DND-41 (cell line): ENCODE results near the gene FAF1.

Experiments used
- ATAC-seq: fragments of 200-7000 bp; cut with Tn5 transposase; 3 replicates; pipeline ENCODE4 v1.9.1; 2021; ENCODE audit warnings: low read depth; ENCODE audit not compliant: insufficient read depth
- DNase-seq: peaks from one replicate; pipeline ENCODE4 v3.0.0-alpha.2; 2020
- H2AFZ ChIP-seq: 2 replicates; pipeline ENCODE4 v1.6.0; 2012; ENCODE audit warnings: low read depth, low read length
- H3K27ac ChIP-seq: 2 replicates; pipeline ENCODE4 v1.5.1; 2012; ENCODE audit warnings: low read length, inconsistent platforms
- H3K27me3 ChIP-seq: fragments of 200-600 bp; sonication (generic); 2 replicates; pipeline ENCODE4 v1.6.0; 2012; ENCODE audit warnings: low read length, mild to moderate bottlenecking, inconsistent platforms; ENCODE audit not compliant: insufficient read depth, poor library complexity
- H3K36me3 ChIP-seq: 2 replicates; pipeline ENCODE4 v1.5.1; 2012; ENCODE audit warnings: low read length, inconsistent platforms; ENCODE audit not compliant: insufficient read depth
- H3K4me1 ChIP-seq: 2 replicates; pipeline ENCODE4 v1.5.1; 2012; ENCODE audit warnings: mild to moderate bottlenecking, low read length; ENCODE audit not compliant: insufficient read depth
- H3K4me2 ChIP-seq: 2 replicates; pipeline ENCODE4 v1.6.0; 2012; ENCODE audit warnings: mild to moderate bottlenecking, moderate library complexity, low read length, inconsistent platforms; ENCODE audit not compliant: insufficient read depth
- H3K4me3 ChIP-seq, 2 experiments: fragments of 200-600 bp in 1 of 2; shearing (Covaris generic) in 1 of 2; 2 replicates each; pipeline ENCODE4 v1.5.1; 2012 to 2016; ENCODE audit warnings: inconsistent platforms in 2 of 2, low read length in 2 of 2, mild to moderate bottlenecking in 2 of 2, low read depth in 1 of 2, moderate library complexity in 1 of 2
- H3K79me2 ChIP-seq: 2 replicates; pipeline ENCODE4 v1.6.0; 2012; ENCODE audit warnings: low read length, inconsistent platforms; ENCODE audit not compliant: insufficient read depth
- H3K9ac ChIP-seq: 2 replicates; pipeline ENCODE4 v1.6.0; 2012; ENCODE audit warnings: low read depth, mild to moderate bottlenecking, inconsistent platforms, low read length, moderate library complexity
- H3K9me3 ChIP-seq: 2 replicates; pipeline ENCODE4 v1.5.1; 2012; ENCODE audit warnings: low read length, moderate library complexity, mild to moderate bottlenecking, inconsistent platforms; ENCODE audit not compliant: insufficient read depth, severe bottlenecking
- H4K20me1 ChIP-seq: 2 replicates; pipeline ENCODE4 v1.6.0; 2012; ENCODE audit warnings: low read length; ENCODE audit not compliant: insufficient read depth
- EZH2 ChIP-seq: IDR thresholded peaks from 3 replicates; pipeline ENCODE4 v1.6.1; 2012; ENCODE audit warnings: borderline replicate concordance, low read depth, mild to moderate bottlenecking, moderate library complexity, low read length, inconsistent platforms; ENCODE audit not compliant: severe bottlenecking
- TF ChIP-seq, protein P1 (sequence below): IDR thresholded peaks from 2 replicates; pipeline ENCODE4 v1.5.1; 2012; ENCODE audit warnings: borderline replicate concordance, low read length, moderate library complexity, mild to moderate bottlenecking; ENCODE audit not compliant: poor library complexity, severe bottlenecking; ENCODE audit errors: extremely low read depth

FAF1 gene

DNA sequence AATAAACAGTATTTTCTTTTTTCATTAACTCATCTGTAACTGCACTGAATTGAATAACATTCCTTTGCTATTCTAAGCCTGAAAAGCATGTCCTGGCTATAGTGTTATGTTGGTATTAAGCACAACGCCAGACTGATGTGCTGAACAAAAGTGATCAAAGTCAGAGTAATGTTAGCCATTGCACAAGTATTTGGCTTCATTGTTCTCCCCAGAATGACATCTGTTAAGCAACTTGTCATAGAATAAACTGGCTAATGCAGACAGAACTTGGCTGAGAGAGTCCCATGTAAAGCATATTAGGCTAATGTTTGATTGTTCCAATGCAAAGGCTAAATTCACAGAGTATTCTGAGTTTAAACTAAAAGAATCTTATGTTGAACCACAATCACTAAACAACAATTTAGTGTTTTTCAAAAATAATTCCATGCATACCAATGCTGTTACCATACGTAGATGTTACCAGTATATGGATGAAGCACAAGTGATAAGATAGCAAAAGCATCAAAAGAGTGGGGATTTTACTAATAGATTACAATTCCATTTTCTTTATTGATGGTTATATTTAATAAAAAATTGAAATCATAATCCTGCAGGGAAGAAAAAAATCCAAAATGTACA is 301.5 kb downstream of the FAF1 start:
- Histone ChIP-seq H3K36me3 (peaks cover 10% of the 10 kb centered on the region), H3K27me3 (no peaks in the 10 kb centered on the region), H3K27ac (no peak overlapping the region), H3K4me2 (no peak overlapping the region), H3K4me3 (no peak overlapping the region), H2AFZ (no peak overlapping the region), H3K4me1 (peaks cover 14% of the 10 kb centered on the region), H3K9ac (no peak overlapping the region), H3K79me2 (no peaks in the 10 kb centered on the region), H4K20me1 (no peaks in the 10 kb centered on the region), H3K9me3 (no peaks in the 10 kb centered on the region)
- TF ChIP-seq, protein P1, sequence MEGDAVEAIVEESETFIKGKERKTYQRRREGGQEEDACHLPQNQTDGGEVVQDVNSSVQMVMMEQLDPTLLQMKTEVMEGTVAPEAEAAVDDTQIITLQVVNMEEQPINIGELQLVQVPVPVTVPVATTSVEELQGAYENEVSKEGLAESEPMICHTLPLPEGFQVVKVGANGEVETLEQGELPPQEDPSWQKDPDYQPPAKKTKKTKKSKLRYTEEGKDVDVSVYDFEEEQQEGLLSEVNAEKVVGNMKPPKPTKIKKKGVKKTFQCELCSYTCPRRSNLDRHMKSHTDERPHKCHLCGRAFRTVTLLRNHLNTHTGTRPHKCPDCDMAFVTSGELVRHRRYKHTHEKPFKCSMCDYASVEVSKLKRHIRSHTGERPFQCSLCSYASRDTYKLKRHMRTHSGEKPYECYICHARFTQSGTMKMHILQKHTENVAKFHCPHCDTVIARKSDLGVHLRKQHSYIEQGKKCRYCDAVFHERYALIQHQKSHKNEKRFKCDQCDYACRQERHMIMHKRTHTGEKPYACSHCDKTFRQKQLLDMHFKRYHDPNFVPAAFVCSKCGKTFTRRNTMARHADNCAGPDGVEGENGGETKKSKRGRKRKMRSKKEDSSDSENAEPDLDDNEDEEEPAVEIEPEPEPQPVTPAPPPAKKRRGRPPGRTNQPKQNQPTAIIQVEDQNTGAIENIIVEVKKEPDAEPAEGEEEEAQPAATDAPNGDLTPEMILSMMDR = no peak
- TF ChIP-seq EZH2 = no peak
- DNase-seq = no peak
- ATAC-seq = no peak

DNA sequence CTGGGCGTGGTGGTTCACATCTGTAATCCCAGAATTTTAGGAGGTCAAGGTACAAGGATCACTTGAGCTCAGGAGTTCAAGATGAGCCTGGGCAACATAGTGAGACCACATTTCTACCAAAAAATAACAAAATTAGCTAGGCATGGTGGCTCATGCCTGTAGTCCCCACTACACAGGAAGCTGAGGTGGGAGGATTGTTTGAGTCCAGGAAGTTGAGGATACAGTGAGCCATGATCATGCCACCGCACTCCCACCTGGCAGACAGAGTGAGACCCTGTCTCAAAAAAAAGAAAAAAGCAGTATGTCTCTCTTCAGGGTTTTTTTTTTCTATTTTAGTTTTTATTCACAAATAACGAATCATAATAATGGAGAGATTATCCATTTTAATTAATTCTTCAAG is 303.1 kb downstream of the FAF1 start:
- Histone ChIP-seq H3K27me3 (no peaks in the 10 kb centered on the region), H3K9ac (no peak overlapping the region), H2AFZ (no peak overlapping the region), H4K20me1 (no peaks in the 10 kb centered on the region), H3K4me1 (peaks cover 14% of the 10 kb centered on the region), H3K4me2 (no peak overlapping the region), H3K4me3 (no peak overlapping the region), H3K79me2 (no peaks in the 10 kb centered on the region), H3K36me3 (peaks cover 13% of the 10 kb centered on the region), H3K27ac (peak overlapping the region; percentile 49; the same call in 1 of the 2 replicates), H3K9me3 (no peaks in the 10 kb centered on the region)
- peak; percentile 97 for ATAC-seq
- TF ChIP-seq, protein P1 = no peak
- no peak for TF ChIP-seq EZH2
- peak; percentile 60 for DNase-seq

DNA sequence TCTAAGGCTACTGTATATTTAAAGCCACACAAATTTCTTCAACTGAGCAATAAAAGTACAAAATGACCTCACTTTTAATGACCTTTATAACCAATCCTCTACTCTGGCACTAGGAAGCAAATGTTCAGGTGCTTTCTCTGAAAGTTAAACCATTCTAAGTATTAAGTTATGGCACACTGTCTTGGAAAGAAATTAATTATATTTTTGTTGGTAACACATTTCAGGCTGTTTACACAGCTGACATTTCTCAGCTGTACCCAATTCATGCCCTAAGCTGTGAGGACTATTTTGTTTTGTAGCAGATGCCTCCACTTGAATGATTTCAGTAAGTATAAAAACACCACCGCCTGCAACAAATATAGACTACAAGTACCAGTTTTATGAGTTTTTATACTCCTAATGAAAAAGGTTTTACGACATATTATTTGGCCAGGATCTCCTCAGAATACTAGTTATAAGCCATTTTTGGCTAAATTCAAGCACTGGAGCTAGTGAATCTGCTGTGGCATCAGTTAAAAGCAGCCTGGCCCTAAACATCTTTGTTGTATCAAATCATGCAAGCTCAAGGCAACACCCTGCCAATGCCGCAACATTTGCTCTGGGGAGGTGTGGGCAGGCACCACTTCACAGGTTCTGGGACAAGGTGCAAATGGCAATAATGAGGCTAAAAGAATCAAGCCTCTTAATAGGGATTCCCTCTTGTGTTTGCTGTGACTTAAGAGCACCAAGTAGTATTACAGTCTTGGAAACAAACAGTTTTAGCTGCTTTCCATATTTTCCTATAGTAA is 308.4 kb downstream of the FAF1 start:
- no peak for ATAC-seq
- H2AFZ ChIP-seq = no peak overlapping the region
- peaks cover 16% of the 10 kb centered on the region for H3K36me3 ChIP-seq
- DNase-seq = no peak
- no peaks in the 10 kb centered on the region for H3K27me3 ChIP-seq
- H3K4me1 ChIP-seq = peaks cover 2% of the 10 kb centered on the region; the same call in 1 of the 2 replicates
- H3K4me2 ChIP-seq = no peak overlapping the region
- no peaks in the 10 kb centered on the region for H4K20me1 ChIP-seq
- H3K9me3 ChIP-seq = no peaks in the 10 kb centered on the region
- no peak overlapping the region for H3K27ac ChIP-seq
- H3K4me3 ChIP-seq = no peak overlapping the region
- no peak overlapping the region for H3K9ac ChIP-seq
- TF ChIP-seq, protein P1 = no peak
- no peak for TF ChIP-seq EZH2
- H3K79me2 ChIP-seq = no peaks in the 10 kb centered on the region
